Mesothelial cell of epicardium (in vitro differentiated cells): ENCODE measurements around the gene SLC25A45. TPM values are rescaled to one million over a fixed set of nuclear protein-coding genes. Genes with fewer than 3 reads are reported as not detected.
A peak's percentile ranks its signal among the peaks of the same experiment; 100 is the strongest.

Source experiments
- DNase-seq, 2 experiments: peaks; one replicate each; pipeline ENCODE4 v3.0.0; 2021; ENCODE audit warnings: low spot score in 2 of 2; ENCODE audit not compliant: unreplicated experiment in 2 of 2
- H3K27ac Mint-ChIP-seq: 2 replicates; pipeline ENCODE4 v1.8.0; 2021; ENCODE audit warnings: mixed read lengths
- H3K27me3 Mint-ChIP-seq: 2 replicates; pipeline ENCODE4 v1.8.0; 2021; ENCODE audit warnings: low read depth, mixed read lengths
- H3K36me3 Mint-ChIP-seq: 2 replicates; pipeline ENCODE4 v1.8.0; 2021; ENCODE audit warnings: mixed read lengths
- H3K4me1 Mint-ChIP-seq: 2 replicates; pipeline ENCODE4 v1.8.0; 2021; ENCODE audit warnings: mixed read lengths
- H3K4me3 Mint-ChIP-seq: 2 replicates; pipeline ENCODE4 v1.8.0; 2021; ENCODE audit warnings: mild to moderate bottlenecking, moderate library complexity, mixed read lengths
- H3K9me3 Mint-ChIP-seq: 2 replicates; pipeline ENCODE4 v1.8.0; 2021; ENCODE audit warnings: mixed read lengths
- CTCF ChIP-seq: fragments of 200-600 bp; sonication (generic); IDR thresholded peaks from one replicate; pipeline ENCODE4 v1.5.0; 2021; ENCODE audit warnings: antibody characterized with exemption; ENCODE audit not compliant: unreplicated experiment
- total RNA-seq: library from RNA; stranded (reverse); gene quantifications from 3 replicates; pipeline ENCODE4 v1.2.1, GENCODE V29; 2021

The SLC25A45 gene, protein sequence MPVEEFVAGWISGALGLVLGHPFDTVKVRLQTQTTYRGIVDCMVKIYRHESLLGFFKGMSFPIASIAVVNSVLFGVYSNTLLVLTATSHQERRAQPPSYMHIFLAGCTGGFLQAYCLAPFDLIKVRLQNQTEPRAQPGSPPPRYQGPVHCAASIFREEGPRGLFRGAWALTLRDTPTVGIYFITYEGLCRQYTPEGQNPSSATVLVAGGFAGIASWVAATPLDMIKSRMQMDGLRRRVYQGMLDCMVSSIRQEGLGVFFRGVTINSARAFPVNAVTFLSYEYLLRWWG
- 3.9 to 4.7 TPM (median 4.7 TPM) in 3 replicates for total RNA-seq

- Mint-ChIP-seq H3K4me1 (peaks cover 38% of the 10 kb centered on the region), H3K27me3 (no peaks in the 10 kb centered on the region), H3K36me3 (no peaks in the 10 kb centered on the region), H3K9me3 (no peaks in the 10 kb centered on the region), H3K27ac (peak within 1 kb of the TSS; percentile 99), H3K4me3 (peak within 1 kb of the TSS; percentile 52)
- peak; percentile 80 for TF ChIP-seq CTCF
- peak; percentile 81 to 90 for DNase-seq
Measured at GRCh38 chr11:65382033-65382803, at the start of gene SLC25A45. TSS of gene SLC25A45 (minus strand) at chr11:65382646. CDS start at chr11:65381951, 695 bp downstream.

DNA sequence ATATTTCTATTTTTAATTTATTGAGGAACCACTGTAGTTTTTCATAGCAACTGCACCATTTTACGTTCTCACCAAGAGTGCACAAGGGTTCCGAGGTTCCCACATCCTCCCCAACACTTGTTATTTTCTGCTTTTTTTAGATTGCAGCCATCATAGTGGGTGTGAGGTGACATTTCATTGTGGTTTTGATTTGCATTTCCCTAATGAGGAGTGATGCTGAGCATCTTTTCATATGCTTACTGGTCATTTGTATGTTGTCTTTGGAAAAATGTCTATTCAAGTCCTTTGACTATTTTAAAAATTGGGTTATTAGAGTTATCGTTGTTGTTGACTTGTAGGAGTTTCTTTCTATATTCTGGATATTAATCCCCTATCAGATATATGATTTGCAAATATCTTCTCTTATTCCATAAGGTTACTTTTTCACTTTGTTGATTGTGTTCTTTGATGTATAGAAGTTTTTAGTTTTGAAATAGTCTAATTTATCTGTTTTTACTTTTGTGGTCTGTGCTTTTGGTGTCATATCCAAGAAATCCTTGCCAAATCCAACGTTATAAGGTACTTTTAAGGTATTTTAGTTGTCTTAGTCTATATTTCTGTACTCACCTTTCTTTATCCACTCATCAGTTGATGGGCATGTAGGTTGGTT, 49.1 kb upstream of the SLC25A45 start:
- H3K4me1 Mint-ChIP-seq, result peaks cover 44% of the 10 kb centered on the region
- no peak for DNase-seq
- H3K36me3 Mint-ChIP-seq, result peaks cover 30% of the 10 kb centered on the region
- TF ChIP-seq CTCF, result no peak
- H3K27me3 Mint-ChIP-seq, result no peaks in the 10 kb centered on the region
- H3K4me3 Mint-ChIP-seq, result no peak overlapping the region
- peak overlapping the region; percentile 36 for H3K27ac Mint-ChIP-seq
- no peaks in the 10 kb centered on the region for H3K9me3 Mint-ChIP-seq

- Mint-ChIP-seq H3K4me1 (peaks cover 54% of the 10 kb centered on the region), H3K36me3 (peaks cover 24% of the 10 kb centered on the region), H3K27ac (peak overlapping the region; percentile 89), H3K27me3 (no peaks in the 10 kb centered on the region), H3K4me3 (peak overlapping the region; percentile 7), H3K9me3 (no peaks in the 10 kb centered on the region)
- DNase-seq, result no peak
- TF ChIP-seq CTCF, result no peak
Measured at GRCh38 chr11:65430406-65431217, 48.2 kb upstream of the SLC25A45 start.

GRCh38 chr11:65429724-65430405, 47.4 kb upstream of the SLC25A45 start:
- H3K4me1 Mint-ChIP-seq, result peaks cover 61% of the 10 kb centered on the region
- H3K27me3 Mint-ChIP-seq, result no peaks in the 10 kb centered on the region
- H3K27ac Mint-ChIP-seq, result peak overlapping the region; percentile 89
- peaks cover 18% of the 10 kb centered on the region for H3K36me3 Mint-ChIP-seq
- DNase-seq, result no peak
- H3K4me3 Mint-ChIP-seq, result peak overlapping the region; percentile 7
- H3K9me3 Mint-ChIP-seq, result no peaks in the 10 kb centered on the region
- no peak for TF ChIP-seq CTCF
